Heart left ventricle (tissue), 16 donors: ENCODE results near the gene PUS1. TPM values are rescaled to one million over a fixed set of nuclear protein-coding genes. Genes with fewer than 3 reads are reported as not detected.

Experiments
- ATAC-seq, 4 donors: fragments of 200-7000 bp; cut with Tn5 transposase; one replicate each; pipeline ENCODE4 v1.9.1; 2020 to 2022; ENCODE audit warnings: moderate library complexity in 4 of 4, mild to moderate bottlenecking in 3 of 4, moderate number of reproducible peaks in 1 of 4
- DNase-seq, 5 donors: peaks; one replicate each; pipeline ENCODE4 v3.0.0-alpha.2; 2020
- H3K27ac ChIP-seq, 12 donors: fragments of 200-600 bp; sonication (generic) in 4 of 12; one replicate each; pipeline versions ENCODE4 v1.5.0 to v1.8.0; 2016 to 2022; ENCODE audit warnings: mild to moderate bottlenecking in 2 of 12
- H3K27me3 ChIP-seq, 9 donors: fragments of 200-600 bp; sonication (generic) in 2 of 9; one replicate each; pipeline versions ENCODE4 v1.5.1 to v1.8.0; 2016 to 2022; ENCODE audit warnings: mild to moderate bottlenecking in 3 of 9
- H3K36me3 ChIP-seq, 9 donors: fragments of 200-600 bp; sonication (generic) in 2 of 9; one replicate each; pipeline versions ENCODE4 v1.5.0 to v1.8.0; 2018 to 2022; ENCODE audit warnings: mild to moderate bottlenecking in 2 of 9
- H3K4me1 ChIP-seq, 12 donors: fragments of 200-600 bp; sonication (generic) in 4 of 12; one replicate each; pipeline versions ENCODE4 v1.5.0 to v1.8.0; 2016 to 2022; ENCODE audit warnings: mild to moderate bottlenecking in 3 of 12
- H3K4me3 ChIP-seq, 12 donors: fragments of 200-600 bp; sonication (generic) in 4 of 12; one replicate each; pipeline versions ENCODE4 v1.5.0 to v1.8.0; 2017 to 2022; ENCODE audit warnings: mild to moderate bottlenecking in 9 of 12, moderate library complexity in 4 of 12
- H3K9me3 ChIP-seq, 12 donors: fragments of 200-600 bp; sonication (generic) in 4 of 12; one replicate each; pipeline versions ENCODE4 v1.5.0 to v1.8.0; 2016 to 2022; ENCODE audit warnings: mild to moderate bottlenecking in 1 of 12
- POLR2A ChIP-seq, 2 donors: fragments of 450-650 bp; IDR thresholded peaks; one replicate each; pipeline ENCODE4 v1.6.1; 2017; ENCODE audit warnings: antibody characterized with exemption in 2 of 2, mild to moderate bottlenecking in 2 of 2, moderate library complexity in 2 of 2
- WGBS, 4 donors: extraction: QIAGEN DNeasy Blood & Tissue Kit in 2 of 4; methylation state at CpG; one replicate each; pipeline versions ENCODE4 v1.1.5 to v1.1.7; 2013 to 2018; 5-methylcytosine and 5-hydroxymethylcytosine counted together
- intact Hi-C, 10 donors: fragments of 100-400 bp; cut with DNase I; formaldehyde crosslinking; loops; one replicate each; pipeline versions ENCODE4 v1.11.1 to v1.14.2; 2022
- polyA plus RNA-seq, 2 donors: library from polyadenylated mRNA; stranded (reverse); fragments of 200-250 nt; gene quantifications; one replicate each; pipeline ENCODE4 v1.2.3, GENCODE V29; 2013
- total RNA-seq, 9 donors: library from RNA; depleted of rRNA in 2 of 9; stranded (reverse); fragments of >200 nt in 2 of 9; fragmentation: NEBNext Ultra II Directional in 3 of 9; extraction: Animal tissue kit (Norgen Biotek cat#: 25700) in 3 of 9; gene quantifications; one replicate each; pipeline versions ENCODE4 v1.1.0 to v1.2.4, GENCODE V29; 2016 to 2023
- TF ChIP-seq, protein P1 (sequence below), 12 donors: fragments of 200-600 bp; sonication (generic) in 4 of 12; IDR thresholded peaks; one replicate each; pipeline versions ENCODE4 v1.5.0 to v1.8.0; 2018 to 2022; ENCODE audit warnings: antibody characterized with exemption in 12 of 12, mild to moderate bottlenecking in 5 of 12
- donor health status: ischemic (EF 13 %, LVEDD 7.1; RV severe dilation, severe dysfunction).
- donor health status: healthy with polysubstance abuse.
- donor health status: DM: no; HTN: yes; CAD: no.
- donor health status: DM: no; HTN: no; CAD: no.
- donor health status: ischemic (EF 25% LVEDD 6.9; RV normal size, moderate dysfunction).
- donor health status: ischemic (EF 25% LVEDD 5.7; RV mildly dilated, moderate dysfunction).
- donor health status: healthy.
- donor health status: DM: yes; HTN: yes; CAD: no.
- donor health status: ischemic (EF 35%, LVEDD 5.7; RV mildly dilated, moderate dysfunction).
- donor health status: nonischemic (EF 11% LVEDD 7.7; RV severe dilation, severe dysfunction).
- donor health status: DM: yes; HTN: yes; CAD: no.
- donor health status: PGD.
- donor health status: ischemic (EF 29% LVEDD 5.4; RV normal size, mild dysfunction).
- donor health status: nonischemic (EF 23%, LVEDD 6.1; RV moderate dilation, normal function).

The PUS1 gene
- total and polyA plus RNA-seq, 11 donors: 6.1 to 13.5 (median 8.8) TPM

- no peaks in the 10 kb centered on the region for H3K9me3 ChIP-seq
- no peaks in the 10 kb centered on the region for H3K27me3 ChIP-seq
- peaks cover 0 to 23% (median 8%) of the 10 kb centered on the region in 12 donors for H3K4me1 ChIP-seq
- 66 to 71% (median 69%) methylated on average over 2 of the region's 2 CpGs for WGBS, 4 donors
- DNase-seq (no peak), ATAC-seq (no peak)
- no peak overlapping the region for H3K27ac ChIP-seq
- intact Hi-C loops: no loop called here
- H3K4me3 ChIP-seq: no peak overlapping the region
- H3K36me3 ChIP-seq: peaks cover 0 to 26% (median 7%) of the 10 kb centered on the region in 9 donors
- TF ChIP-seq, protein P1, sequence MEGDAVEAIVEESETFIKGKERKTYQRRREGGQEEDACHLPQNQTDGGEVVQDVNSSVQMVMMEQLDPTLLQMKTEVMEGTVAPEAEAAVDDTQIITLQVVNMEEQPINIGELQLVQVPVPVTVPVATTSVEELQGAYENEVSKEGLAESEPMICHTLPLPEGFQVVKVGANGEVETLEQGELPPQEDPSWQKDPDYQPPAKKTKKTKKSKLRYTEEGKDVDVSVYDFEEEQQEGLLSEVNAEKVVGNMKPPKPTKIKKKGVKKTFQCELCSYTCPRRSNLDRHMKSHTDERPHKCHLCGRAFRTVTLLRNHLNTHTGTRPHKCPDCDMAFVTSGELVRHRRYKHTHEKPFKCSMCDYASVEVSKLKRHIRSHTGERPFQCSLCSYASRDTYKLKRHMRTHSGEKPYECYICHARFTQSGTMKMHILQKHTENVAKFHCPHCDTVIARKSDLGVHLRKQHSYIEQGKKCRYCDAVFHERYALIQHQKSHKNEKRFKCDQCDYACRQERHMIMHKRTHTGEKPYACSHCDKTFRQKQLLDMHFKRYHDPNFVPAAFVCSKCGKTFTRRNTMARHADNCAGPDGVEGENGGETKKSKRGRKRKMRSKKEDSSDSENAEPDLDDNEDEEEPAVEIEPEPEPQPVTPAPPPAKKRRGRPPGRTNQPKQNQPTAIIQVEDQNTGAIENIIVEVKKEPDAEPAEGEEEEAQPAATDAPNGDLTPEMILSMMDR (IDR thresholded peaks at IDR 0.05): no peak
- TF ChIP-seq POLR2A (IDR thresholded peaks at IDR 0.05): no peak
Measured at GRCh38 chr12:131965073-131965472, 36.0 kb downstream of the PUS1 start.

- no peak for DNase-seq
- no peaks in the 10 kb centered on the region for H3K9me3 ChIP-seq
- no peak for ATAC-seq
- H3K36me3 ChIP-seq: peaks cover 0 to 4% (median 0%) of the 10 kb centered on the region in 9 donors
- H3K27ac ChIP-seq: no peak overlapping the region
- 27 to 50% (median 37%) methylated on average over 1 of the region's 1 CpG for WGBS, 4 donors
- TF ChIP-seq, protein P1 (IDR thresholded peaks at IDR 0.05): no peak
- TF ChIP-seq POLR2A (IDR thresholded peaks at IDR 0.05): no peak
- no peaks in the 10 kb centered on the region for H3K27me3 ChIP-seq
- H3K4me3 ChIP-seq: no peak overlapping the region
- intact Hi-C loops: no loop called here
- peaks cover 0 to 20% (median 5%) of the 10 kb centered on the region in 12 donors for H3K4me1 ChIP-seq
Measured at GRCh38 chr12:131971226-131971625, 42.1 kb downstream of the PUS1 start.

DNA sequence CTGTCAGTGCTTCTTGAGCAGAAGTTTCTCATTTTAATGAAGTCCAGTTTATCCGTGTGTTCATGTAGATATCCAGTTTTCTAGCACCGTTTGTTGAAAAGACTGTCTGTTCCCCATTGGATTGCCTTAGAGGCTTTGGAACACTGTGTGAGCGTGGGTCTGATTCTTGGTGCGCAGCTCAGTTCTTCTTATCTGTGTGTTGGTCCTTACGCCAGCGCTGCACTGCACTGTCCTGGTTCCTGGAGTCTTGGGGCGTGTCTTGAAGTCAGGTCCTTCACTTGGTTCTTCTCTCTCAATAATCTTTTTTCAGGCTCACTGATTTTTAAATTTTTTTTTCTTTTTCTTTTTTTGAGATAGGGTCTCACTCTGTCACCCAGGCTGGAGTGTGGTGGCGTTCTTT, 46.2 kb downstream of the PUS1 start:
- Histone ChIP-seq H3K4me1 (peaks cover 0 to 12% (median 5%) of the 10 kb centered on the region in 12 donors), H3K27ac (no peak overlapping the region), H3K9me3 (no peaks in the 10 kb centered on the region), H3K36me3 (peaks cover 0 to 15% (median 11%) of the 10 kb centered on the region in 9 donors), H3K4me3 (no peak overlapping the region), H3K27me3 (no peaks in the 10 kb centered on the region)
- intact Hi-C loops: no loop called here
- DNase-seq (no peak), ATAC-seq (no peak)
- 87 to 95% (median 90%) methylated on average over 8 of the region's 8 CpGs for WGBS, 4 donors
- TF ChIP-seq, protein P1 (IDR thresholded peaks at IDR 0.05): no peak
- TF ChIP-seq POLR2A (IDR thresholded peaks at IDR 0.05): no peak

GRCh38 chr12:131979606-131980005, 50.5 kb downstream of the PUS1 start:
- 90 to 95% (median 92%) methylated on average over 12 of the region's 12 CpGs for WGBS, 4 donors
- DNase-seq (no peak), ATAC-seq (no peak)
- intact Hi-C loops: no loop called here
- Histone ChIP-seq H3K9me3 (no peaks in the 10 kb centered on the region), H3K4me3 (no peak overlapping the region), H3K36me3 (peaks cover 0 to 59% (median 51%) of the 10 kb centered on the region in 9 donors), H3K27me3 (no peaks in the 10 kb centered on the region), H3K27ac (no peak overlapping the region), H3K4me1 (peaks cover 0 to 7% (median 0%) of the 10 kb centered on the region in 12 donors)
- TF ChIP-seq POLR2A (IDR thresholded peaks at IDR 0.05): no peak
- TF ChIP-seq, protein P1 (IDR thresholded peaks at IDR 0.05): no peak
